Activated CD4-positive, alpha-beta T cell treated with anti-CD3 and anti-CD28 coated beads, Interleukin-2, amount 10 ng/mL, durations not matched to agents 24 days and 14 days (primary cell): Measurements from ENCODE around the gene THBS4. TPM values are rescaled to one million over a fixed set of nuclear protein-coding genes. Genes with fewer than 3 reads are reported as not detected.
A peak's percentile ranks its signal among the peaks of the same experiment; 100 is the strongest.
"Not testable (repeated sequence)": the region's sequence is repeated elsewhere in the genome, so short reads cannot be mapped to it uniquely, and the experiment has no call there.

Experiments
- DNase-seq: peaks from one replicate; pipeline ENCODE4 v3.0.0; 2022
- H3K27ac Mint-ChIP-seq: one replicate; pipeline ENCODE4 v1.8.0; 2022; ENCODE audit warnings: mild to moderate bottlenecking, mixed read lengths
- H3K27me3 Mint-ChIP-seq: one replicate; pipeline ENCODE4 v1.8.0; 2022; ENCODE audit warnings: mixed read lengths
- H3K36me3 Mint-ChIP-seq: one replicate; pipeline ENCODE4 v1.8.0; 2022; ENCODE audit warnings: low read depth, mild to moderate bottlenecking, mixed read lengths
- H3K4me1 Mint-ChIP-seq: one replicate; pipeline ENCODE4 v1.8.0; 2021; ENCODE audit warnings: mixed read lengths
- H3K4me3 Mint-ChIP-seq: one replicate; pipeline ENCODE4 v1.8.0; 2022; ENCODE audit warnings: mild to moderate bottlenecking, moderate library complexity, mixed read lengths
- H3K9me3 Mint-ChIP-seq: one replicate; pipeline ENCODE4 v1.8.0; 2021; ENCODE audit warnings: mixed read lengths
- intact Hi-C: fragments of 100-400 bp; cut with micrococcal nuclease; formaldehyde crosslinking; loops from one replicate; pipeline ENCODE4 v1.15.1; 2023
- total RNA-seq: library from RNA; stranded (reverse); gene quantifications from 2 replicates; pipeline ENCODE4 v1.2.3, GENCODE V29; 2022

The THBS4 gene
- total RNA-seq, 1 donor from 2014 or later = 1.3 TPM

GRCh38 chr5:80072103-80073073 is 37.2 kb downstream of the THBS4 start:
- no peaks in the 10 kb centered on the region for H3K36me3 Mint-ChIP-seq
- H3K27me3 Mint-ChIP-seq = no peaks in the 10 kb centered on the region
- no peak overlapping the region for H3K27ac Mint-ChIP-seq
- H3K4me1 Mint-ChIP-seq = peaks cover 4% of the 10 kb centered on the region
- intact Hi-C loops = no loop called here
- no peaks in the 10 kb centered on the region for H3K9me3 Mint-ChIP-seq
- no peak overlapping the region for H3K4me3 Mint-ChIP-seq
- no peak for DNase-seq

GRCh38 chr5:80076131-80077050 is 41.2 kb downstream of the THBS4 start:
- H3K4me3 Mint-ChIP-seq = no peak overlapping the region
- H3K27ac Mint-ChIP-seq = no peak overlapping the region
- no peak for DNase-seq
- H3K9me3 Mint-ChIP-seq = no peaks in the 10 kb centered on the region
- intact Hi-C loops = no loop called here
- H3K27me3 Mint-ChIP-seq = no peaks in the 10 kb centered on the region
- H3K4me1 Mint-ChIP-seq = no peaks in the 10 kb centered on the region
- no peaks in the 10 kb centered on the region for H3K36me3 Mint-ChIP-seq

GRCh38 chr5:80077051-80077714 is 42.0 kb downstream of the THBS4 start:
- H3K4me3 Mint-ChIP-seq = no peak overlapping the region
- no peaks in the 10 kb centered on the region for H3K27me3 Mint-ChIP-seq
- DNase-seq = no peak
- intact Hi-C loops = no loop called here
- no peaks in the 10 kb centered on the region for H3K36me3 Mint-ChIP-seq
- no peaks in the 10 kb centered on the region for H3K9me3 Mint-ChIP-seq
- no peak overlapping the region for H3K27ac Mint-ChIP-seq
- no peaks in the 10 kb centered on the region for H3K4me1 Mint-ChIP-seq

GRCh38 chr5:80078921-80079320 is 43.8 kb downstream of the THBS4 start:
- intact Hi-C loops = no loop called here
- no peak overlapping the region for H3K4me3 Mint-ChIP-seq
- no peak for DNase-seq
- H3K4me1 Mint-ChIP-seq = peaks cover 7% of the 10 kb centered on the region
- no peaks in the 10 kb centered on the region for H3K36me3 Mint-ChIP-seq
- H3K27ac Mint-ChIP-seq = no peak overlapping the region
- H3K27me3 Mint-ChIP-seq = no peaks in the 10 kb centered on the region
- no peaks in the 10 kb centered on the region for H3K9me3 Mint-ChIP-seq

- Mint-ChIP-seq H3K27me3 (no peaks in the 10 kb centered on the region), H3K27ac (peak overlapping the region; percentile 48), H3K4me1 (peaks cover 7% of the 10 kb centered on the region), H3K9me3 (no peaks in the 10 kb centered on the region), H3K36me3 (no peaks in the 10 kb centered on the region), H3K4me3 (peak overlapping the region; percentile 76)
- intact Hi-C loops = loop anchor here (2.0 to 10.0 kb wide), 5 partner anchors 25 to 1057 kb away; partner anchors contain the start of genes MTX3 and TENT2
- no peak for DNase-seq
Observed at GRCh38 chr5:80082281-80082680, 47.1 kb downstream of the THBS4 start.

GRCh38 chr5:80082731-80083100 is 47.6 kb downstream of the THBS4 start:
- intact Hi-C loops = loop anchor here (1.0 to 10.0 kb wide), 9 partner anchors 26 to 1058 kb away; partner anchors contain the start of genes MTX3 and TENT2
- Mint-ChIP-seq H3K4me3 (peak overlapping the region; percentile 76), H3K9me3 (no peaks in the 10 kb centered on the region), H3K27ac (peak overlapping the region; percentile 81), H3K36me3 (no peaks in the 10 kb centered on the region), H3K27me3 (no peaks in the 10 kb centered on the region), H3K4me1 (peaks cover 7% of the 10 kb centered on the region)
- peak; percentile 89 for DNase-seq

GRCh38 chr5:80083101-80083890 is 48.1 kb downstream of the THBS4 start:
- intact Hi-C loops = loop anchor here (1.0 to 10.0 kb wide), 9 partner anchors 26 to 1058 kb away; partner anchors contain the start of genes MTX3 and TENT2
- H3K4me1 Mint-ChIP-seq = peaks cover 7% of the 10 kb centered on the region
- H3K27me3 Mint-ChIP-seq = no peaks in the 10 kb centered on the region
- H3K36me3 Mint-ChIP-seq = no peaks in the 10 kb centered on the region
- H3K4me3 Mint-ChIP-seq = peak overlapping the region; percentile 76
- H3K9me3 Mint-ChIP-seq = no peaks in the 10 kb centered on the region
- peak overlapping the region; percentile 81 for H3K27ac Mint-ChIP-seq
- peak; percentile 72 for DNase-seq

GRCh38 chr5:80090884-80091166 is 55.7 kb downstream of the THBS4 start:
- no peak overlapping the region for H3K27ac Mint-ChIP-seq
- H3K27me3 Mint-ChIP-seq = no peaks in the 10 kb centered on the region
- H3K36me3 Mint-ChIP-seq = no peaks in the 10 kb centered on the region
- peaks cover 12% of the 10 kb centered on the region for H3K4me1 Mint-ChIP-seq
- no peaks in the 10 kb centered on the region for H3K9me3 Mint-ChIP-seq
- H3K4me3 Mint-ChIP-seq = no peak overlapping the region
- DNase-seq = no peak
- intact Hi-C loops = loop anchor here (1.0 to 2.0 kb wide), 3 partner anchors 184 to 582 kb away; no protein-coding TSS in a partner anchor

- not testable (repeated sequence) for H3K4me3 Mint-ChIP-seq, H3K27me3 Mint-ChIP-seq, H3K27ac Mint-ChIP-seq, H3K9me3 Mint-ChIP-seq, H3K36me3 Mint-ChIP-seq
- peak; percentile 83 for DNase-seq
- intact Hi-C loops = loop anchor here (1.0 to 2.0 kb wide), 3 partner anchors 184 to 581 kb away; no protein-coding TSS in a partner anchor
- peaks cover 12% of the 10 kb centered on the region for H3K4me1 Mint-ChIP-seq
Observed at GRCh38 chr5:80091792-80092192, 56.6 kb downstream of the THBS4 start.

- peak overlapping the region; percentile 51 for H3K27ac Mint-ChIP-seq
- peak overlapping the region; percentile 33 for H3K4me3 Mint-ChIP-seq
- no peak for DNase-seq
- no peaks in the 10 kb centered on the region for H3K27me3 Mint-ChIP-seq
- H3K36me3 Mint-ChIP-seq = no peaks in the 10 kb centered on the region
- intact Hi-C loops = no loop called here
- H3K9me3 Mint-ChIP-seq = no peaks in the 10 kb centered on the region
- peaks cover 15% of the 10 kb centered on the region for H3K4me1 Mint-ChIP-seq
Observed at GRCh38 chr5:80092486-80093107, 57.4 kb downstream of the THBS4 start.

GRCh38 chr5:80093796-80094195 is 58.6 kb downstream of the THBS4 start:
- H3K36me3 Mint-ChIP-seq = no peaks in the 10 kb centered on the region
- H3K9me3 Mint-ChIP-seq = no peaks in the 10 kb centered on the region
- H3K4me1 Mint-ChIP-seq = peaks cover 15% of the 10 kb centered on the region
- no peak overlapping the region for H3K27ac Mint-ChIP-seq
- no peak for DNase-seq
- no peaks in the 10 kb centered on the region for H3K27me3 Mint-ChIP-seq
- no peak overlapping the region for H3K4me3 Mint-ChIP-seq
- intact Hi-C loops = no loop called here

GRCh38 chr5:80094236-80094738 is 59.1 kb downstream of the THBS4 start:
- no peaks in the 10 kb centered on the region for H3K27me3 Mint-ChIP-seq
- no peaks in the 10 kb centered on the region for H3K9me3 Mint-ChIP-seq
- intact Hi-C loops = no loop called here
- no peak overlapping the region for H3K4me3 Mint-ChIP-seq
- H3K36me3 Mint-ChIP-seq = no peaks in the 10 kb centered on the region
- H3K4me1 Mint-ChIP-seq = peaks cover 15% of the 10 kb centered on the region
- H3K27ac Mint-ChIP-seq = no peak overlapping the region
- no peak for DNase-seq
